AG10803 (cell line): ENCODE data around the gene CCDC85B.

Source experiments
- DNase-seq: peaks from one replicate; pipeline ENCODE4 v3.0.0; 2010; ENCODE audit warnings: low read depth
- H3K4me3 ChIP-seq: 2 replicates; pipeline ENCODE4 v1.5.1; 2011; ENCODE audit warnings: mild to moderate bottlenecking, low read length, control low read depth
- TF ChIP-seq, protein P1 (sequence below): conservative IDR thresholded peaks from 2 replicates; pipeline ENCODE4 v1.5.1; 2011; ENCODE audit warnings: mild to moderate bottlenecking, low read length, control low read depth, inconsistent platforms

The CCDC85B gene

DNA sequence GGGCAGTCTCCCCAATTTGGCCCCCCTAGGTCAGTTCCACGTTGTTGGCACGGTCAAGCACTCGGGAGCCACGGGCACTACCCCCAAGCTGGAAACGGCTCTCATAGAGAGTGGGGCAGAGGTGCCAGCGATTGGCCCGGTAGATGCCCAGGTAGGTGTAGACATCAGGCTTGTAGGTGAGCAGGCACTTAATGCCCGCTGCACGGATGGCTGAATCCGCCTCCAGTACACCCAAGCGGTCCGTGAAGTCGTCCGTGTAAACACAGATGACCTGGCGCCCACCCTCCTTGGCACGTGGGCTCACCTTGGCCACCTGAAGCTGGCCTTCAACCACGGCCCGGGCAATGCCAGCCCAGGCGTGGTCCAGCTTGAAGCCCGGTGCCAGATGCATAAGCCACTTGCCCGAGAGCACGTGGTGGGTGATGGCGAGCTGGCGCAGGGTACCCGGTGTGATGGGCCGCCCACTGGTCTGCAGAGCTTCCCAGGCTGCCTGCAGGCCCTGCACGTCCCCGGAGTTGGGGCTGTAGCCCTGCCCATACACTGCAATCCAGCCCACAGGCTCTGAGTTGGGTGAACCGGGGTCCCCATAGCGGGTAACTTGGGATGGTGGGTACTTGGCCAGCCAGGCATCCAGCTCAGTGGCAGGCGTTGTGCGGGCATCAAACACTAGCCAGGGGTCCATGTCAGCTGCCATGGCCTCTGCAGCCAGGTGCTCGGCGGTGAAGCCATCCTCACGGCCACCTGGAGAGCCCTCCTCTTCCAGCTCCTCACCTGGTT is 27.1 kb downstream of the CCDC85B start:
- peak overlapping the region; percentile 93 for H3K4me3 ChIP-seq
- no peak for DNase-seq
- TF ChIP-seq, protein P1, sequence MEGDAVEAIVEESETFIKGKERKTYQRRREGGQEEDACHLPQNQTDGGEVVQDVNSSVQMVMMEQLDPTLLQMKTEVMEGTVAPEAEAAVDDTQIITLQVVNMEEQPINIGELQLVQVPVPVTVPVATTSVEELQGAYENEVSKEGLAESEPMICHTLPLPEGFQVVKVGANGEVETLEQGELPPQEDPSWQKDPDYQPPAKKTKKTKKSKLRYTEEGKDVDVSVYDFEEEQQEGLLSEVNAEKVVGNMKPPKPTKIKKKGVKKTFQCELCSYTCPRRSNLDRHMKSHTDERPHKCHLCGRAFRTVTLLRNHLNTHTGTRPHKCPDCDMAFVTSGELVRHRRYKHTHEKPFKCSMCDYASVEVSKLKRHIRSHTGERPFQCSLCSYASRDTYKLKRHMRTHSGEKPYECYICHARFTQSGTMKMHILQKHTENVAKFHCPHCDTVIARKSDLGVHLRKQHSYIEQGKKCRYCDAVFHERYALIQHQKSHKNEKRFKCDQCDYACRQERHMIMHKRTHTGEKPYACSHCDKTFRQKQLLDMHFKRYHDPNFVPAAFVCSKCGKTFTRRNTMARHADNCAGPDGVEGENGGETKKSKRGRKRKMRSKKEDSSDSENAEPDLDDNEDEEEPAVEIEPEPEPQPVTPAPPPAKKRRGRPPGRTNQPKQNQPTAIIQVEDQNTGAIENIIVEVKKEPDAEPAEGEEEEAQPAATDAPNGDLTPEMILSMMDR = no peak

DNA sequence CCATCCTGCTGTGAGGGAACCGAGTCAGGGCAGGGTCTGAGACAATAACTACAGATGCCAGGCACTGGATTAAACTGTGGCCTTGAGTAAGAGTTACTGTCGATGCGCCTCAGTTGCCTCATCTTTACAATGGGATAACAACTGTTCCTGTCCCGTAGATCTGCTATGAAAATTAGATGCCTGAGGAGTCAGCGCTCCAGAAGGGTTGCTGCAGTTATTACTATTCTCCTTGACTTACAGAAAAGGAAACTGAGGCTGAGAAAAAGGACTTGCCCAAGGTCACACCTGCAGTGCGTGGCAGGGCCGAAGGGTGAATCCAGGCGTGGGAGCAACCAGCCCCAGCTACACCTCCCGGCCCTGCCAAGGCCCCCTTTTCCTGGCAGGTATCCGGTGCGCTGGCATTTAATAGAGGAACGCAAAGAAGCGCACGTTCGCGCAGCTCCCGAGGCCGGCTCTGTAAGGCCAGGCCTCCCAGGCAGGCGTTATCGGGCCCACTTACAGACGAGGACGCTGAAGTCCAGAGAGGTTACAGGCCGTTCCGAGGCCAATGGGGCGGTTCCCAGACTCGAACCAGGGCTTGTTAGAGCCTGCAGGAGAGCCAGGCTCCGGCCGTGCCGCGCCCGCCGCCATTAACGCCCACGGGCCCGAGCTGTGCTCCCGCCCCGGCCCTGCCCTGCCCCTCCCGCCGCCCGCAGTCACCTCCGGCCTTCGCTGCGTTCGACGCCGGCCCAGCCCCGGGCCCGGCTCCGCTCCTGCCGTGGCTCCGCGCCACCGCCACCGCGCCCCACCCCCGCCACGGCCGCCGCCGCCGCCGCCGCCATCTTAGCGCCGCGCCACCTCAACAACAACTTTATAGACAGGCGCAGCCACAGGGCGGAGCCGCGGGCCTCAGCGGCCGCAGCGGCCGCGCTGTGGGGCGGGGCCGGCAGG is 28.0 kb downstream of the CCDC85B start, which contains the start of gene C11orf68:
Gene C11orf68 (minus strand): TSS at position 852 of the 930 bp plus-strand sequence. CDS start 31 bp downstream, at position 821.
- no peak for DNase-seq
- TF ChIP-seq, protein P1 = no peak
- peak within 1 kb of the TSS; percentile 93 for H3K4me3 ChIP-seq

DNA sequence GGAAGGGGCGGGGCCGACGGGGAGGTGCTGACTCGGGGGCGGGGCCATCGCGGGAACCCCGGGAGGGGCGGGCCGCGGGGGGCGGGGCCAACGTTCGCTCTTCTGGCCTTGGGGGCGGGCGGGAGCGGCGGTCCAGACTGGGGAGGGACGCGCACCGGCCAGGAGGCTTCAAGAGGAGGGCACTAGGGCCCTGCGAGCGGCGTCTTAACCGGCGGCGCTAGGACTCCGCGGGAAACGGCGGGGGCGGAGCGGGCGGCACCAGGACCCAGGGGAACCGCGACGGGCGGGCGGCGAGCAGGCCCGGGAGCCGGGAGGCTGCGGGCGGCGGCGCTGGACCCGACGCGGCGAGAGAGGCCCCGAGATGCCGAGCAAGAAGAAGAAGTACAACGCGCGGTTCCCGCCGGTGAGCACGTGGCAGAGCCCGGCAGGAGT is 28.7 kb downstream of the CCDC85B start, which contains the start of gene DRAP1:
Gene DRAP1 (plus strand): TSS at position 286 of the 432 bp plus-strand sequence. CDS start 76 bp downstream, at position 362.
- TF ChIP-seq, protein P1 = no peak
- H3K4me3 ChIP-seq = peak within 1 kb of the TSS; percentile 93
- peak; percentile 99 for DNase-seq

DNA sequence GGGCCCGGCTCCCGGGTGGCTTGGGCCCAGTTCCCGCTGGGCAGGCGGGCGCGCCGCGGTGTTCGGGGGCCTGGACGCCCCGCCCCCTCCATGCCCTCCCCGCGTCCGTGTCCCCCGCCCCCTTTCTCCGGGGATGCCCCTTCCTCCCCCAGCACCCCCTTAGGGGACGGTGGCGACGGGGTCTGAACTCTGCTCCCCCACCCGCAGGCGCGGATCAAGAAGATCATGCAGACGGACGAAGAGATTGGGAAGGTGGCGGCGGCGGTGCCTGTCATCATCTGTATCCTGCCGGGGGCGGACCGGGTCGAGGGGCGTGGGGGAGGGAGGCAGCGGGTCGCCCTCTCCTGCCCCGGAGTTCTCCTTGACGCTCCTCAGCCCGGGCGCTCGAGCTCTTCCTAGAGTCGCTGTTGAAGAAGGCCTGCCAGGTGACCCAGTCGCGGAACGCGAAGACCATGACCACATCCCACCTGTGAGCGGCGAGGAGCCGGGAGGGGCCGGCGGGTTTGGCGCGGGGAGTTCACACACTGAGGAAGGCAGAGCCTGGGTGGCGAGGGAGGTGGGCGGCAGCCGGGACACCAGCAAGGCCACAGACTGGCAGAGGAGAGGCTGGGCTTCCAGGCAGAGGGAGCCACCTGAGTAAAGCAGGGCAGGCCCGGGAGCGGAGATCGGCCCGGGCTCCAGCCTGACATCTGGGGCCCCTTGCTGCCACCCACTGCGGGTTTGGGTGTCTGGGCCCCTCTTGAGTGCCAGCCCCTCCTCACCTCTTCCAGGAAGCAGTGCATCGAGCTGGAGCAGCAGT is 29.3 kb downstream of the CCDC85B start:
- TF ChIP-seq, protein P1 = no peak
- DNase-seq = no peak
- peak overlapping the region; percentile 78 for H3K4me3 ChIP-seq

DNA sequence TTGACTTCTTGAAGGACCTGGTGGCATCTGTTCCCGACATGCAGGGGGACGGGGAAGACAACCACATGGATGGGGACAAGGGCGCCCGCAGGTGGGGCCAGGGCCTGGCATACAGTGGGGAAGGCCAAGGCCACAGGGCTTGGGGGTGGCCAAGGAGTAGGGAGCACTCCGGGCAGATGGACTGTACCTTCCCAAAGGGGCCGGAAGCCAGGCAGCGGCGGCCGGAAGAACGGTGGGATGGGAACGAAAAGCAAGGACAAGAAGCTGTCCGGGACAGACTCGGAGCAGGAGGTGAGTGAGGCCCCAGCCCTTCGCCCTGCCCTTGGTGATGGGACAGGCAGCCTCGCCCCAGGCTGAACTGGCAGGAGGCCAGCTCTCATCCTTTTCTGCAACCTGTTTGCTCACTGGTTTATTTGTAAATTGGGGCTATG is 29.9 kb downstream of the CCDC85B start:
- H3K4me3 ChIP-seq = peak overlapping the region; percentile 78
- no peak for DNase-seq
- TF ChIP-seq, protein P1 = no peak

DNA sequence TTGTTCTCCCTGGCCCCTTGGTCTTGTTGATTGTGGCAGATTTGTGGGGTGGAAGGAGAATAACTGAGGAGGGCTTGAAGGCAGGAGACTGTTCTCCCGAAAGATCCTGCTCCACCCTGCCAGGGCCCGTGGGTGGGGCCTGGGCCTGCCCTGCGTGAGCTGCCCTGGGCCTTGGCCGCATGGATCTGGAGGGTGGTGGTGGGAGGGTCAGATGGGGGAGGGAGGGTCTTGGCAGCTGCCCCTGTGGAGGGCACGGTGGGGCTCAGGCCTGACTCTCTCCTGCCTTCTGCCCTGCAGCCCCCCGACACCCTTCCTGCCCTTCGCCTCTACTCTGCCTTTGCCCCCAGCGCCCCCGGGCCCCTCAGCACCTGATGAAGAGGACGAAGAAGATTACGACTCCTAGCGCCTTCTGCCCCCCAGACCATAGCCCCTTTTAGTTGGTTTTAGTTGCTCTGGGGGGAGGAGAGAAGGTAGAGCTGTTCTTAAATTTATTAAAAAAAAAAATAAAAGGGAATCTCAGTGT is 30.6 kb downstream of the CCDC85B start:
- TF ChIP-seq, protein P1 = no peak
- peak overlapping the region; percentile 78 for H3K4me3 ChIP-seq
- DNase-seq = no peak
